Measurements from ENCODE around the gene TMEM250. TPM values are rescaled to one million over a fixed set of nuclear protein-coding genes. Genes with fewer than 3 reads are reported as not detected.

Gene TMEM250
- total RNA-seq, 2 experiments from 2014 or later: 6.5 to 7.9 TPM

DNA sequence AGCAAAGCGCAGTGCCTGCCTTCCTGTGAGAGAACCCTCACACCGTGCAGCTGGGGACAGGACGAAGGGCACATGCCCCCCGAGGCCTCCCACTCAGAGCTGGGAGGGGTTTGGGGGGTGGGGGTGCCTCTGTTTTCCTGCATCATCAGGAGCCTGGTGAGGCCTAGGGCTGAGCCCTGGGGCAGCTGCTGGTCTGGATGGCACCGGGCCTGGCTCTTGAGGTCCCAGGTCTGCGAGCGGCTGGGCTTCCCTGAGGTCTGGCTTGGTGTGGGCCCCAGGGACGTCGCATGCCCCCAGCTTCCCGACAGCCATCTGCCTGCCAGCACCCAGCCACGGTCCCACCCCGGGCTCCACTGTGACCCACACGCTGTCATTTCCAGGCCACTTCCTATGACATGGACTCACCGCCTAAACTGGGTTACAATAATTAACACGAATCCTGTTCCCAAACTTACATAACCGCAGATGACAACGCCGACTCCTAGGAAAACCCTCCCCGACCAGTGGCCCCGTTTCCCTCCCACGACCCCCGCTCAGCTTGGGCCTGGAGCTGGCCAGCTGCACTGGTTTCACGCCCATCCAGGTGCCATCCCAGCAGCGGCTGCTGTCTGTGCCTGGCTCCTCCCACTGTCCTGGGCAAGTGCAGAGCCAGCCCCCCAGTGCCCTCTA is 32.3 kb downstream of the TMEM250 start:
- Mint-ChIP-seq H3K27ac (no peak overlapping the region), H3K4me3 (no peak overlapping the region), H3K9me3 (no peaks in the 10 kb centered on the region), H3K36me3 (ENCODE audit: low read depth) (no peaks in the 10 kb centered on the region), H3K4me1 (ENCODE audit: low read depth) (peaks cover 10% of the 10 kb centered on the region), H3K27me3 (no peaks in the 10 kb centered on the region)
- Histone ChIP-seq H3K27me3 (ENCODE audit: control insufficient read depth in 1 of 2, insufficient read depth in 2 of 2, low read length in 2 of 2) (peaks cover 0 to 3% of the 10 kb centered on the region in 2 experiments), H3K4me3 (ENCODE audit: low read length) (no peak overlapping the region), H3K9me3 (ENCODE audit: control insufficient read depth in 1 of 2, insufficient read depth in 1 of 2, low read length in 2 of 2) (no peaks in the 10 kb centered on the region), H3K4me1 (ENCODE audit: insufficient read depth, low read length) (peaks cover 38% of the 10 kb centered on the region), H3K36me3 (ENCODE audit: insufficient read depth, low read length) (no peaks in the 10 kb centered on the region), H3K27ac (ENCODE audit: low read depth in 1 of 2, low read length in 2 of 2) (no peak overlapping the region)
- ATAC-seq (ENCODE audit: poor library complexity) (no peak), DNase-seq (peak in 1 of 14 experiments; percentile 12)
- TF ChIP-seq CTCF (IDR thresholded peaks at IDR 0.05): no peak
- ChIA-PET POLR2A (no interaction called here), CTCF (no interaction called here)
- intact Hi-C loops (cut with DNase I, micrococcal nuclease): no loop called here

- POLR2A ChIA-PET: no interaction called here
- Mint-ChIP-seq H3K9me3 (no peaks in the 10 kb centered on the region), H3K27me3 (no peaks in the 10 kb centered on the region), H3K36me3 (ENCODE audit: low read depth) (no peaks in the 10 kb centered on the region), H3K4me3 (no peak overlapping the region), H3K4me1 (ENCODE audit: low read depth) (peaks cover 10% of the 10 kb centered on the region), H3K27ac (no peak overlapping the region)
- CTCF ChIA-PET: no interaction called here
- H3K36me3 ChIP-seq (ENCODE audit: insufficient read depth, low read length): no peaks in the 10 kb centered on the region
- no peaks in the 10 kb centered on the region for H3K9me3 ChIP-seq (ENCODE audit: control insufficient read depth in 1 of 2, insufficient read depth in 1 of 2, low read length in 2 of 2)
- no peak overlapping the region for H3K27ac ChIP-seq (ENCODE audit: low read depth in 1 of 2, low read length in 2 of 2)
- no peak for TF ChIP-seq CTCF (IDR thresholded peaks at IDR 0.05)
- peaks cover 0 to 3% of the 10 kb centered on the region in 2 experiments for H3K27me3 ChIP-seq (ENCODE audit: control insufficient read depth in 1 of 2, insufficient read depth in 2 of 2, low read length in 2 of 2)
- DNase-seq (peak in 1 of 14 experiments; percentile 9), ATAC-seq (ENCODE audit: poor library complexity) (no peak)
- peaks cover 33% of the 10 kb centered on the region for H3K4me1 ChIP-seq (ENCODE audit: insufficient read depth, low read length)
- intact Hi-C loops (cut with DNase I, micrococcal nuclease): no loop called here
- H3K4me3 ChIP-seq (ENCODE audit: low read length): no peak overlapping the region
Observed at GRCh38 chr9:136085815-136086212, 32.9 kb downstream of the TMEM250 start.

DNA sequence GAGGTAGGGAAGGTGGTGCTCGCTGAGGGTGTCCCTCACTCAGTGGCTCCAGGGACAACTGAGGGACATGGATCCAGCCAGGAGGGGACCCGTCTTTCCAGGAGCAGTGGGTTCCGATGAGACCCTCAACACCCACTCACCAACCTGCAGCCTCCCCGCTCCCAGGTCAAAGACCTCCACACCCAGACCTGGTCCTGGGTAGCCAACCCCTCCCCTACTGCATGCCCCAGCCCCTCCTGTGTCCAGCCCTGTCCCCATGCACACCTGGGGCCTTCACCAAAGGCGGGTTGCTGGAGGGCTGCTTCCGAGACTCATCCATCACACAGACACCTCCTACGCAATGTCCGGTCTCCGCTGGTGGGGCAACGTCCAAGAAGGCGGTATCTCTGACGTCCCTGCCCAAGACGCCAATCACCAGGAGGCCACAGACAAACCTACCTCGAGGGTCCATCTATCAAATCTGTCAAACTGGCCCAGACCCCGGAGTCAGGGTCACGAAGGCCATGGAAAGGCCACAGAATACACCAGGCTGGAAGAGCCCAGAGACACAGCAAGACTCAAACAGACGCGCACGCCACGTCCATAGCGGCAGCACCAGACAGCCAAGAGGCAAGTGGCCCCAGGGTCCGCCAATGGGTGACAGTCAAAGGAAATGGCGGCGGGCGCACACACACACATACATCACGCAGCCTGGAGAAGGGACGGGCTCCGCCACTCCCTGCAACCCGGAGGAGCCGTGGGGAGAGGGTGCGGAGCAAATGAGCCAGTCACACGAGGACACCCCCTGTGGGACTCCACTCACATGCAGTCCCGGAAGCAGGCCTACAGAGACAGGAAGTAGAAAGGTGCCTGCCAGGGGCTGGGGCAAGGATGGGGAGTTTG is 34.4 kb downstream of the TMEM250 start:
- H3K27ac Mint-ChIP-seq: no peak overlapping the region
- ChIA-PET POLR2A (no interaction called here), CTCF (no interaction called here)
- peaks cover 0 to 3% of the 10 kb centered on the region in 2 experiments for H3K27me3 ChIP-seq (ENCODE audit: control insufficient read depth in 1 of 2, insufficient read depth in 2 of 2, low read length in 2 of 2)
- H3K27ac ChIP-seq (ENCODE audit: low read depth in 1 of 2, low read length in 2 of 2): no peak overlapping the region
- H3K36me3 Mint-ChIP-seq (ENCODE audit: low read depth): no peaks in the 10 kb centered on the region
- no peaks in the 10 kb centered on the region for H3K9me3 ChIP-seq (ENCODE audit: control insufficient read depth in 1 of 2, insufficient read depth in 1 of 2, low read length in 2 of 2)
- peaks cover 34% of the 10 kb centered on the region for H3K4me1 ChIP-seq (ENCODE audit: insufficient read depth, low read length)
- ATAC-seq (ENCODE audit: poor library complexity) (no peak), DNase-seq (peak in 1 of 14 experiments; percentile 18)
- intact Hi-C loops (cut with DNase I, micrococcal nuclease): no loop called here
- no peaks in the 10 kb centered on the region for H3K27me3 Mint-ChIP-seq
- no peak for TF ChIP-seq CTCF (IDR thresholded peaks at IDR 0.05)
- H3K4me3 ChIP-seq (ENCODE audit: low read length): no peak overlapping the region
- H3K4me1 Mint-ChIP-seq (ENCODE audit: low read depth): peaks cover 5% of the 10 kb centered on the region
- no peaks in the 10 kb centered on the region for H3K9me3 Mint-ChIP-seq
- no peaks in the 10 kb centered on the region for H3K36me3 ChIP-seq (ENCODE audit: insufficient read depth, low read length)
- no peak overlapping the region for H3K4me3 Mint-ChIP-seq

All from CD4-positive, alpha-beta T cell (primary cell).